ENCODE measurements around the gene SIGMAR1.
A peak's percentile ranks its signal among the peaks of the same experiment; 100 is the strongest.
"Not testable (repeated sequence)": the region's sequence is repeated elsewhere in the genome, so short reads cannot be mapped to it uniquely, and the experiment has no call there.

SIGMAR1 gene

DNA sequence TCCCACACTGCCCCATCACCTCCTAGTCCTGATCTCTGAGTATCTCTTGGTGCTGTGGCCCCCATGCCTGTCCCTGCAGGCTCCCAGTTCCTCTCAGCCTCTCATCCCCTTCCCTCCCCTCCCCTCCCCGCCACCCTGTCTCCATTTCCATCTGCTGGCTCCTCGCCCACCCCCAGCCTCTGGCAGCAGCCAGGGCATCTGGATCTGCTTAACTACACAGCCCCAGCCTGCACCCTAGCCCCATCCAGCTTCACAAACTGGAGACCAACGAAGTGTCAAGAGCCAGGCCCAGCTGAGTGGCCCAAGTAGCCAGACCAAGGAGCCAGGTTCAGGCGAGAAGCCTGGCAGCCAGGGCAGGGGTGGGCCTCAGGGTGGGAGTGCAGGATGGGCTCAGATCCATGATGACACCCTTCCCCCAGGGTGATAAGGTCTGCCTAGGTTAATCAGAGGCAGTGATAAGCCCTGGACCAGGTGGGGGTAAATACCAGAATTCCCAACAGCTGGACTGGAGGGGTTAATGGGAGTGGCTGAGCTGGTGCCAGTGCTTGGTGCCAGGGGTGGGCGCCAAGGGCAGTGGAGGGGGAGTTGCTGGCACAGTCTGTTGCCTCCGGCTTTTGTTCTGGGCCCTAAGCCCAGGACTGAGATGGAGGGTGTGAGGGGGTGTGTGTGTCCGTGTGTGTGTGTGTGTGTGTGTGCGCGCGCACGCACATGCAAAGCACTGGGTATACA lies 16.9 kb upstream of the SIGMAR1 start:
- DNase-seq (ENCODE audit: low spot score): peak; percentile 83

DNA sequence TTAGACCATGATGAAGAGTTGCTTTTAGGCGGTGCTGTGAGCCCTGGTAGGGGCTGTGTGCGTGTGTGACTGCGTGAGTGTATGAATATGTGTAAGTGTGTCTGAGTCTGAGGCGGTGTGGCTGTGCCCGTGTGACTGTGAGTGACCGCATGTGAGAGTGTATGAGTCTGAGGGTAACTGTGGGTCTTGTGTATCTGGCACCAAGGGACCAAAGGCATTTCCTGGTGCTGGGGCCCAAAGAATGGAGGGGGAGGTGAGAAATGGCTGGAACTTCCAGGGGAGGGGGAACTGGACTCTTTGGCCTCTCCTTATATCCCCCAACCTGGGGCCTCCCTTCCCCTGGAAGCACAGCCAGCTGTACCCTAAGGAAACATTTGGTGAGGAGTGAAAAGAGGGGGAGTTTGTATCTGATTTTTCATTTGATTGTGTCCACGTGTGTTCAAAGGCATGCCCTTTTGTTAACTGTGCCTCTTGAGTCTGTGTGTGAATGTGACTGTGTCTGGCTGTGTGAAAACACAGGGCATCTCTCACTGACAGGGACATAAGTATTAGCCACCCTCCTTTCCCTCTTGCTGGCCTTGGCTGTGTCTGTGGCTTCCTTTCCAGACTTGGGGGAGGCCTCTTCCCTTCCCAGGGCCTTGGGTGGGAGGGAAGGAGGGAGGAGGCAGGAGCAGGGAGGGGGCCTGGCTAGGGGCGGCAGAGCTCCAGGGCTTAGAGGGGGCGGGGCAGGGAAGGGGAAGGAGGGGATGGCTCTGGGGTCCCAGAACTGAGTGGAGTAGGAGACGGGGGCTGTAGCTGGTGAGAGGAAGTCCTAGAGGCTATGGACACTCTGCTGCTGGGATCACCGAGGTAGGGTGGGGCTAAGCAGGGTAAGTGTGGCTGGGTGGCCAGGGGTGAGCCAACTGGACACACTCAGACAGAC lies 15.8 kb upstream of the SIGMAR1 start:
- DNase-seq (ENCODE audit: low spot score): peak; percentile 66

- DNase-seq (ENCODE audit: low spot score): no peak
These were observed 15.0 kb upstream of the SIGMAR1 start for GRCh38 chr9:34652602-34653000.

DNA sequence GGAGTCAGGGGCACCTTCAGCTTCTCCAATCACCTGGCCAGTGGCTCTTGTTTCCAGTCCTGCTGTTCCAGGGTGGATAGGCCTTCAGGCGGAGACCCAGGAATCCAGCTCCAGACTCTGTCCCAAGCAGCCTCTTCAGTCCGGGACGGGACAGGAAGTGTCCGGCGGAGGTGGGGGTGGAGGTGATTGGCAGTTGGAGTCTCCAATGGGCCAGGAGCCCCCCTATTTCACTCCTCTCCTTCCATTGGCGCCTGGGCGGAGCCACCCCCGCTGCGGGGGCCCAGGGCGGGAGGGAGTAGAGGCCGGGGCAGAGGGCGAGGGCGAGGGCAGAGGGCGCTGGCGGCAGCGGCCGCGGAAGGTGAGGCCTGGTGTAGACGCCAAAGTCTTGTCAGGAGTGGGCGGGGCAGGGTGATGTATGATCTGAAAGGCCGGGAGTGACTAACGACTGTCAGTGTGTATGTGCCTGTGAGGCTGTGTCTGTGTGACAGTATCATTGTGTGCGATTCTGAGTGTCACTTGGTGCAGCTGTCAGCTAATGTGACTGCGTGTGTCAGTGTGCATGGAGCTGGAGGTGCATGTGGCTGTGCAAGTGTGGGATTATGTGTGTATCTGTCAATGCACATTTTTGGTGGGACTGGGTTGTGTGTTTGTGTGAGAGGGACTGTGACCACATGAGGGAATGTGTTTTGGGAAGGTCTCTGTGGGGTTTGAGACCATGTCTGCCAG lies 14.5 kb upstream of the SIGMAR1 start, which contains the start of gene IL11RA:
TSS of gene IL11RA (plus strand) at position 310 of the 726 bp plus-strand sequence. CDS start 3,033 bp downstream, outside the sequence.
- peak; percentile 97 for DNase-seq (ENCODE audit: low spot score)

DNA sequence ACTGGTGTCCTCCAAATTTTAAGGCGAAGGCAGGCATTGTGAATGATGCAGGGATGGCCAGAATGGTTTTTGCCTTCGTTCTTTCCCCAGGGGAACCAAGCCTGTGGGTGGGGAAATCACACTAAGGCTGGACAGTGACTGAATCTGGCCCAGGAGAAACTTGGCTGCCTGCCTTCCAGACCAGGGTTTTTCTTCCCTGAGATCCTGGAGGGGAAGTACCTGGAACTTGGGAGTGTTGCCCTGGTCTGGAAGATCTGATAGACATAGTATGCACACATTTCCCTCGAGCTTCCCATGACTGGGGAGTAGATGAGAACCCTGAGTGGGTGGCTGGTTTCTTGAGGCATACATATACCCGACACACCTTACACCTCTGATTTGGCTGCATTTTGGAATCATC lies 13.7 kb upstream of the SIGMAR1 start:
- DNase-seq (ENCODE audit: low spot score): no peak

GRCh38 chr9:34650816-34651215 lies 13.2 kb upstream of the SIGMAR1 start:
- no peak for DNase-seq (ENCODE audit: low spot score)

- no peak for DNase-seq (ENCODE audit: low spot score)
These were observed 11.1 kb upstream of the SIGMAR1 start for GRCh38 chr9:34648673-34649072.

DNA sequence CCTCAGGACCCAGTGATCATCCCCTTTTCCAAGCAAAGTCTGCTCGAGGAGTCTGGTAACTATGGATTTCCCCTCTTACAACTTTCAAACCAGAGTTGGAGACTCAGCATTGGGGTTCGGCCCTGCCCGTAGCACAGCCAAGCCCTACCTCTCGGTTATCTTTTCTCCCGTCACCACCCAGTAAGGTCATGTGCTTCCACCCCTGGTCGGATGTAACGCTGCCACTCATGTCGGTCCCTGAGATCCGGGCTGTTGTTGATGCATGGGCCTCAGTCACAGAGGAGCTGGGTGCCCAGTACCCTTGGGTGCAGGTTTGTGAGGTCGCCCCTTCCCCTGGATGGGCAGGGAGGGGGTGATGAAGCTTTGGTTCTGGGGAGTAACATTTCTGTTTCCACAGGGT lies 10.1 kb upstream of the SIGMAR1 start:
- DNase-seq (ENCODE audit: low spot score): no peak

- no peak for DNase-seq (ENCODE audit: low spot score)
These were observed 9.5 kb upstream of the SIGMAR1 start for GRCh38 chr9:34647084-34647403.

DNA sequence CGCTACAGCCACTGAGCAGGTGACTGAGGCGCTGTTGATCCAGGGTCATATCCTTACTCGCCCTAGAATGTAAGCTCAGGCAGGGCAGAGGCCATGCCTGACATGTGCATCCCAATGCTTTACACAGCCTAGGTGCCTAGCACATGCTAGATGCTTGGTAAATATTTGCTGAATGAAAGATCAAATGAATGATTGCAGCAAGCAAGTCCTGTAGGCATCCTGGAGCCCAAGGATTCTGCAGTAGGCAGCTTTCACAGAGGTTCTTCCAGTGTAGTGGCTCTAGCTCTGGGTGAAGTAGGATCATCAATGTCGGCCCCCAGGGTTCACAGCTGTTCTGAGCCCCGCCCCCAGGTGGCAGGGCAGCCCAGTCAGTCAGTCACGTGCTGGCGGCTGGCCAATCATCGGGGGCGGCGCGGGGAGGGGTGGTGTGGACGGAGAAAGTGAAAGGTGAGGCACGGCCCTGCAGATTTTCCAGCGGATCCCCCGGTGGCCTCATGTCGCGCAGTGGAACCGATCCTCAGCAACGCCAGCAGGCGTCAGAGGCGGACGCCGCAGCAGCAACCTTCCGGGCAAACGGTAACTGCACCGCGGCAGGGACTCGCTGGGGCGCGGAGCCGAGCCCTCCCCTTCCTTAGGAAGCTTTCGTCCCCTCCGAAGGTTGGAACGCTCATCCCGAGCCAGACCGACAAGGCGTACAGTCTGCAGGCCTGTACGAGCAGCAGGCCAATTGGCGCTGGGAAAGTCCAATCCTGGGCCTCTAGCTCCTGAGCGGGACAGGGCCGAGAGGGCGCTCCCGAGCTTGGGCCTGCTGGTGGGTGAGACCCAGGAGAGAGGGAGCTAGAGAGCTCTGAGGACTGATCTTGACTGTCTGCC lies 8.9 kb upstream of the SIGMAR1 start, which contains the start of gene GALT:
TSS of gene GALT (plus strand) at position 465 of the 873 bp plus-strand sequence. CDS start at position 495, 30 bp downstream.
- peak; percentile 94 for DNase-seq (ENCODE audit: low spot score)

DNA sequence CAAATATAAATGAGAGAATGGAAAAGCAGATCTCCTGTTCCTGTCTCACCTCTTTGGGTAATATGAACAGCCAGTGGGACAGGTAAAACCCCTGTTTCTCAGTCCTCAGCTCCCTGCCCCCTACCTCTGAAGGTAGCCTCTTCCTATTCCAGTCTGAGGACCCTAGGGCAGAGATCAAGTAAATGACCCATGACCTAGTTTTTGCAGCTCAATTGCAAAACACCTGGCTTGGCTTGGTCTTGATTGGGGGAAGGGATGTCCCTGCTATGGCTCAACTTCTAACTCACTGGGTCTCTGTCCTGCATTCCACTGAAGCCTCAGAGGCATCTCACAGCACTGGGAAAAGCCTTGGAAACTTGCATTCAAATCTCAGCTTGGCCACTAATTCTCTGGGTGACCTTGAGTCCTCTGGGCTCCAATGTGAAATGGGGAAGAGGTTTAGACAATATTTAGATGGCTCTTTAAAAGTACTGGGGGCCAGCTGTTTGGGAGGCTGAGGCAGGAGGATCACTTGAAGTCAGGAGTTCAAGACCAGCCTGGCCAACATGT lies 7.3 kb upstream of the SIGMAR1 start:
- no peak for DNase-seq (ENCODE audit: low spot score)

DNA sequence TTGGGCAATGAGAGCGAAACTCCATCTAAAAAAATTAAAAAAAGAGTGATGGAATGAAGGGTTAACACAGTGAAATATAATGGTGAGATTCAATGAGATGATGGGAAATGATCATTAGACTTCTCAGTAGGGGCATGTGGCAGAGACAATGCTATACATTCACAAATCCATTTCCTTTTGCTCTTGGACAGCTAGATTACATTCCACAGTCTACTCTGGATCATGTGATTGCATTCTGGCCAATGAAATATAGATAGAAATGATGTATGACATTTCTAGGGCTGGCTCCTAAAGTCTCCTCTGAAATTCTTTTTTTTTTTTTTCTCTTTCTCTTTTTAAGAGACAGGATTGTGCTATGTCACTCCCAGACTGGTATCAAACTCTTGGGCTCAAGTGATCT lies 5.1 kb upstream of the SIGMAR1 start:
- no peak for DNase-seq (ENCODE audit: low spot score)

GRCh38 chr9:34639322-34639721 lies 1.7 kb upstream of the SIGMAR1 start:
- DNase-seq (ENCODE audit: low spot score): not testable (repeated sequence)

GRCh38 chr9:34638138-34638445 lies 505 bp upstream of the SIGMAR1 start:
- no peak for DNase-seq (ENCODE audit: low spot score)

GRCh38 chr9:34636791-34637355 lies 714 bp downstream of the SIGMAR1 start:
- peak; percentile 45 for DNase-seq (ENCODE audit: low spot score)

GRCh38 chr9:34635556-34635955 lies 2.0 kb downstream of the SIGMAR1 start:
- no peak for DNase-seq (ENCODE audit: low spot score)

DNA sequence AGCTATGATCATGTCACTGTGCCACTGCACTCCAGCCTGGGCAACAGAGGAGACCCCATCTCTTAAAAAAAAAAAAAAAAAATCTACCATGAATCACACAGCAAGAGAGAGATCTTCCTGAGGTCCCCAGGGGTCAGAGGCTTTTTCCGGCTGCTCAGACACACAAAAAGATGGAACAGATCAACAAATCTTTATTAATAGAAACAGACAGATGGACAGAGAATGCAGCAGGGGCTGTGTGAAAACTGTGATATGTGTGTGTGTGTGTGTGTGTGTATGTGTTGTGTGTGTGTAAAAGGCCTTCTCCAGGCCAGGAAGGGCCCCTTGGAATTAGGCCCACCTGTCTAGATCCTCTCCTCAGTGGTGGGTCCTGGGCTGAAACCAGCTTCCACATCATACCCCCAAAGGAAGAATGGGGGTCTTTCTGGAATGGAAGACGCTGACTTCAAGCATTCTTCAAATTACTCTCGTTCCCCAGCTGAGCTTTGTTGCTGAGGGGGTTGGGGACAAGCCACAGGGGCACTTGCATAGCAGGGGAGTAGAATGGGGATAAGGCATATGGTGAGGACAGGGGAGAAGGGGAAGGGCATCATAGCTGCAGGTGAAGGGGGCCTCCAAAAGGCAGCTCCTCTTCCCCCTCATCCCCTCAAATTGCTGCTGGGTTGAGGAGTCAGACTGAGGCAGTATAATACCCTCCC lies 2.9 kb downstream of the SIGMAR1 start:
- no peak for DNase-seq (ENCODE audit: low spot score)

DNA sequence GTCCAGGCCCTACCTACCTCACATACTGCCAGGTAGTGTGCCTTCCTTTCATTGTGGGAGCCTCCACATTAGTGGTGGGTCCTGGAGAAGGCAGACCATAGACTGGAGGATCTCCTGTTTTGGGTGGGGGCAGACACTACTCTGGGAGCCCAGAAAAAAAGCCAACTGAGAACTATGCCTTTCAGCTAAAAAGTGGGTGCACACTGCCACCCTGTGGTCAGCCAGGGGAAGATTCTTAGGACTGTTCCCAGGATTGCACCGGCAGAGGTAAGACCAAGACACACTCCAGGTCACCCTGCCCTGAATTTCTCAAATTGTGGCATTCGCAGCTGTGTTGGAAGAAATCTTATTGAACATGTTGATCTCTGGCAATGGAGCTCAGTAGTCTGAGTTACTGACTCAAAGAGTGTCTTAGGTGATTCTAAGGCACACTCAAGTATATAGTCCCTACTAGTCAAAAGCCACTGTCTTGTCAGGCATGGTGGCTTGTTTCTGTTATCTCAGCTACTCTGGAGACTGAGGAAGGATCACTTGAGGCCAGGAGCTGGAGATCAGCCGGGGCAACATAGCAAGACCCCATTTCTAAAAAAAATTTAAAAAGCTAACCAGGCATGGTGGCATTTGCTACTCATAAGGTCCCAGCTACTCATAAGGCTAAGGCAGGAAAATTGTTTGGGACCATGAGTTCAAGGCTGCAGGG lies 3.6 kb downstream of the SIGMAR1 start:
- DNase-seq (ENCODE audit: low spot score): peak; percentile 77

- no peak for DNase-seq (ENCODE audit: low spot score)
These were observed 4.4 kb downstream of the SIGMAR1 start for GRCh38 chr9:34633166-34633565.

Data from AG08395 (cell line).